Measurements from ENCODE around the gene LMTK3.

The LMTK3 gene

DNA sequence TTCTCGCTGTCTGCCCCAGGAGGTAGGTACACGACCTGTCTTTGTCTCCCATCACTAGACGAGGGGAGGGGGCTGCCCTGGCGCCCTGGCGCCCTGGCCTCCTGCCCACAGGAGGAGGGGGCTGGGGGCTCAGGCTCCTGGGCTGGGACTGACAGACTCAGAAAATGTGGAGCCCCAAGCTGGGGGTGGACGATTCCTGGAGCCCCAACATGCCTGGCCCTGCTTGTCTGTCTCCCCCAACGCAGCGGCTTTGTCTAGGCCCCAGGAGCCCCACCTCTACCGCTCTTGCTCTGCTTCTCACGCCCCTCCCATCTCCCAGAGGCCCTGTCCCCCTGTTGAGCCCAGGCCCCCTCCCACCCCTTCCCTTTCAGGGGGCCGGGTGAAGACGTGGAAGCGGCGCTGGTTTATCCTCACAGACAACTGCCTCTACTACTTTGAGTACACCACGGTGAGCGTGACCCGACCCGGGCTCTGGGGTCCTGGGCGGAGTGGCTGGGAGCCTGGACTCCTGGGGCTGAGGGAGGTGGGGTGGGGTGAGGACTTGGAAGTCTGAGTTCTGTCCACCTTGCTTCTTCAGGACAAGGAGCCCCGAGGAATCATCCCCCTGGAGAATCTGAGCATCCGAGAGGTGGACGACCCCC lies 33.8 kb downstream of the LMTK3 start:
- no peaks in the 10 kb centered on the region for H3K9me2 ChIP-seq (replicated peaks; ENCODE audit: control insufficient read depth, low read length)
- H3K27ac ChIP-seq (ENCODE audit: low read depth, low read length) = no peak overlapping the region
- peaks cover 6% of the 10 kb centered on the region; the same call in 1 of the 2 replicates for H3K4me1 ChIP-seq (ENCODE audit: control insufficient read depth, low read length)
- no peak overlapping the region for H3K4me3 ChIP-seq (ENCODE audit: low read length)
- H3F3A ChIP-seq (ENCODE audit: control insufficient read depth, insufficient read depth) = peaks cover 5% of the 10 kb centered on the region; the same call in 1 of the 2 replicates
- H3K79me2 ChIP-seq (ENCODE audit: control insufficient read depth, low read length) = no peaks in the 10 kb centered on the region; the same call in 1 of the 2 replicates
- no peak overlapping the region for H3K4me2 ChIP-seq (ENCODE audit: low read length)
- H4K20me1 ChIP-seq (ENCODE audit: control insufficient read depth, insufficient read depth, low read depth, low read length) = no peaks in the 10 kb centered on the region
- TF ChIP-seq CTCF (IDR thresholded peaks at IDR 0.05; ENCODE audit: low read depth, low read length, poor library complexity, severe bottlenecking) (no peak), EZH2phosphoT487 (IDR thresholded peaks at IDR 0.05; ENCODE audit: borderline replicate concordance, low read length) (no peak)
- no peaks in the 10 kb centered on the region for H3K9me3 ChIP-seq (ENCODE audit: control insufficient read depth, insufficient read depth, low read length)
- H3K36me3 ChIP-seq (ENCODE audit: control insufficient read depth, low read length) = peaks cover 33% of the 10 kb centered on the region
- H3K27me3 ChIP-seq (ENCODE audit: control insufficient read depth, low read length) = no peaks in the 10 kb centered on the region

GRCh38 chr19:48477067-48477685 lies 34.5 kb downstream of the LMTK3 start:
- Histone ChIP-seq H3K4me1 (ENCODE audit: control insufficient read depth, low read length) (peaks cover 6% of the 10 kb centered on the region; the same call in 1 of the 2 replicates), H4K20me1 (ENCODE audit: control insufficient read depth, insufficient read depth, low read depth, low read length) (no peaks in the 10 kb centered on the region), H3K36me3 (ENCODE audit: control insufficient read depth, low read length) (peaks cover 38% of the 10 kb centered on the region), H3F3A (ENCODE audit: control insufficient read depth, insufficient read depth) (peaks cover 2% of the 10 kb centered on the region; the same call in 1 of the 2 replicates), H3K9me3 (ENCODE audit: control insufficient read depth, insufficient read depth, low read length) (no peaks in the 10 kb centered on the region), H3K79me2 (ENCODE audit: control insufficient read depth, low read length) (no peaks in the 10 kb centered on the region; the same call in 1 of the 2 replicates), H3K4me3 (ENCODE audit: low read length) (no peak overlapping the region), H3K9me2 (replicated peaks; ENCODE audit: control insufficient read depth, low read length) (no peaks in the 10 kb centered on the region), H3K4me2 (ENCODE audit: low read length) (no peak overlapping the region), H3K27ac (ENCODE audit: low read depth, low read length) (no peak overlapping the region), H3K27me3 (ENCODE audit: control insufficient read depth, low read length) (no peaks in the 10 kb centered on the region)
- TF ChIP-seq EZH2phosphoT487 (IDR thresholded peaks at IDR 0.05; ENCODE audit: borderline replicate concordance, low read length) (no peak), CTCF (IDR thresholded peaks at IDR 0.05; ENCODE audit: low read depth, low read length, poor library complexity, severe bottlenecking) (no peak)

- H3K4me2 ChIP-seq (ENCODE audit: low read length) = no peak overlapping the region
- H3K36me3 ChIP-seq (ENCODE audit: control insufficient read depth, low read length) = peaks cover 48% of the 10 kb centered on the region
- no peak overlapping the region for H3K27ac ChIP-seq (ENCODE audit: low read depth, low read length)
- H3K4me3 ChIP-seq (ENCODE audit: low read length) = no peak overlapping the region
- no peak for TF ChIP-seq EZH2phosphoT487 (IDR thresholded peaks at IDR 0.05; ENCODE audit: borderline replicate concordance, low read length)
- TF ChIP-seq CTCF (IDR thresholded peaks at IDR 0.05; ENCODE audit: low read depth, low read length, poor library complexity, severe bottlenecking) = no peak
- no peaks in the 10 kb centered on the region; the same call in 1 of the 2 replicates for H3K79me2 ChIP-seq (ENCODE audit: control insufficient read depth, low read length)
- no peaks in the 10 kb centered on the region for H3F3A ChIP-seq (ENCODE audit: control insufficient read depth, insufficient read depth)
- H3K9me2 ChIP-seq (replicated peaks; ENCODE audit: control insufficient read depth, low read length) = no peaks in the 10 kb centered on the region
- no peaks in the 10 kb centered on the region for H3K9me3 ChIP-seq (ENCODE audit: control insufficient read depth, insufficient read depth, low read length)
- H3K27me3 ChIP-seq (ENCODE audit: control insufficient read depth, low read length) = no peaks in the 10 kb centered on the region
- no peaks in the 10 kb centered on the region for H4K20me1 ChIP-seq (ENCODE audit: control insufficient read depth, insufficient read depth, low read depth, low read length)
- H3K4me1 ChIP-seq (ENCODE audit: control insufficient read depth, low read length) = peaks cover 6% of the 10 kb centered on the region; the same call in 1 of the 2 replicates
Observed at GRCh38 chr19:48476176-48476575, 35.5 kb downstream of the LMTK3 start.
